GM21367 (cell line): Measurements from ENCODE around the gene SYNJ2.
"Not testable (repeated sequence)": the region's sequence is repeated elsewhere in the genome, so short reads cannot be mapped to it uniquely, and the experiment has no call there.

ENCODE experiments used
- ATAC-seq: cut with Tn5 transposase; IDR thresholded peaks from one replicate; pipeline ENCODE4 v1.9.1; 2021; ENCODE audit not compliant: unreplicated experiment

SYNJ2 gene

GRCh38 chr6:157954150-157955117 is 27.2 kb upstream of the SYNJ2 start:
- ATAC-seq = no peak

GRCh38 chr6:157955675-157956074 is 26.0 kb upstream of the SYNJ2 start:
- no peak for ATAC-seq

- no peak for ATAC-seq
These were observed 25.4 kb upstream of the SYNJ2 start for GRCh38 chr6:157956171-157956730.

- ATAC-seq = no peak
These were observed 22.0 kb upstream of the SYNJ2 start for GRCh38 chr6:157959451-157960227.

- ATAC-seq = no peak
These were observed 20.4 kb upstream of the SYNJ2 start for GRCh38 chr6:157961153-157961831.

- no peak for ATAC-seq
These were observed 19.7 kb upstream of the SYNJ2 start for GRCh38 chr6:157961832-157962575.

DNA sequence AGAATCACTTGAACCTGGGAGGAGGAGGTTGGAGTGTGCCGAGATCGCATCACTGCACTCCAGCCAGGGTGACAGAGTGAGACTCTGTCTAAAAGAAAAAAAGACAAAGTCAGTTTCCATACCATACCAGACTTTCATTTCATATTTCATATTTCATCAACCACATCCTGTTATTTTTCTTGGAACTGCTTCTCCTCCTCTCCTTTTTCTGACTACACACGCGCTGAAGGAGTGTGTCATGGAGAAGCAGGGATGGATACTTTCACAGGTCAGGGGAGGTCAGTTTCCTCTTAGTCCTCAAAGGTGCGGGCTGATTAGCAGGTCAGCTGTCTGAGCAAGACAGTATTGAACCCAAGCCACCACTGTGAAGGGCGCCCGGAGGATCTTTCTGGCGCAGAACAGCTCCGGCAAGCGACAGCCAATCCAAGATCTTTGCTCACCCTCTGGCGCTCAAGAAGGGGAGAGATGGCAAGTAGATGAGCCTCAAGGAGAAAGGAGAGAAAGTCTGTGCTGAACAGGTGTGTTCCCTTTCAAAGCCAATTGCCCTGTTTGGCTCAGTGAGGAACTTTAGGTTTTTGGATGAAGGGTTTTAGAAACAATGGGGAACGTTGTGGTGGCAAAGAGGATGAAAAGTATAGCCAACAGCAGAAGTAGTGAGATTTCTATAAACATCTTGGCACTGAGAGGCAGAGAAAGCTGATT is 18.9 kb upstream of the SYNJ2 start:
- ATAC-seq = no peak

DNA sequence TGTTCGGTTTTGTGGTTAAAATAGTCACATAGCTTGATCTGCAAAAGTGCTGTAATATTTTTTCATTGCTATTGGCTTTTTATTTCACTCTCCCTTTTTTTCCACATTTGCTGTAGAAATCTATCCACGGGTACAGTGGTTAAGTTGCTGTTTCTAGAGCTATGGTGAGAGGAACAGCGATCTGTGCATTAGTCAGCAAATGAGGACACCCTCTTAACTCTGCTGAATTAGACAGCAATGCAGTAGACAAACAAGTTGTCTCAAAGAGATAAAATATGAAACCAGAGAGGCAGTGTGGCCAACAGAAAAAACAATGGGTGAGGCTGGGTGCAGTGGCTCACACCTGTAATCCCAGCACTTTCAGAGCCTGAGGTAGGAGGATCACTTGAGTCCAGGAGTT is 17.6 kb upstream of the SYNJ2 start:
- ATAC-seq = no peak

DNA sequence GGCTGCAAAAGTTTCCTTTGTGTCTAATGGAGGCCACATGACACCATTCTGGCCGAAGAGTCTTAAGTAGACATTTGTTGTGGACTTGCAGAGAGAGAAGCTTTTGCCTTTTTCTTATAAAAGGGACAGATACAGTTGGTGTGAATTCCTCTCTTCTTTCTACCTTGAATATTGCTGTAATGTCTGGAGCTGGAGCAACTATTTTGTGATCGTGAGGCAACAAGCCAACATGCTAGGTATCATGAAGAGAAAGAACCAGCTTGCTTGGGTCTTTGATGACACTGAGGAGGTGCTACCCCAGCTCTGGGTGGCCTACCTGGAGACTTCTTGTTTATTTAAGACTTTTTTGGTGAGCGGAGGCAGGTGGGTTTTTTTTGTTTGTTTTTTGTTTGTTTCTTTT is 16.3 kb upstream of the SYNJ2 start:
- ATAC-seq = no peak

- no peak for ATAC-seq
These were observed 15.1 kb upstream of the SYNJ2 start for GRCh38 chr6:157966589-157966977.

DNA sequence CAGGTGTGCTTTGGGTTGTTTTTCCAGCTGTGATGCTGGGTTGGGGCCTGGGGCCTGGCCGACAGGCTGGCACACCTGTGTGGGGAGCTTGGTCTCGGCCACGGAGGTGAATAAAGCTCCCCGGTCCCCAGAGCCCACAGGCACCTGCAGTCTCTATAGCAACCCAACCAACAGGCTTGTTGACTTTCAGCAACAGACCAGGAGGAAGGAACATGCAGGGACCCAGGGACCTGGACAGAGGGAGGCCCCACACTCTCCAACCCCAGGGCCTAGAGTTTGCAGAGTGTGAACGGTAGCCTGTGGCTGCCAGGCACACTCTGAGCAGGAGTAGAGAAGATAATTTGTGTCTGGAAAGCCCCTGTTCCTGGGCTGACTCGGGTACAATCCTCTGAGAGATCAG is 14.6 kb upstream of the SYNJ2 start:
- ATAC-seq = no peak

DNA sequence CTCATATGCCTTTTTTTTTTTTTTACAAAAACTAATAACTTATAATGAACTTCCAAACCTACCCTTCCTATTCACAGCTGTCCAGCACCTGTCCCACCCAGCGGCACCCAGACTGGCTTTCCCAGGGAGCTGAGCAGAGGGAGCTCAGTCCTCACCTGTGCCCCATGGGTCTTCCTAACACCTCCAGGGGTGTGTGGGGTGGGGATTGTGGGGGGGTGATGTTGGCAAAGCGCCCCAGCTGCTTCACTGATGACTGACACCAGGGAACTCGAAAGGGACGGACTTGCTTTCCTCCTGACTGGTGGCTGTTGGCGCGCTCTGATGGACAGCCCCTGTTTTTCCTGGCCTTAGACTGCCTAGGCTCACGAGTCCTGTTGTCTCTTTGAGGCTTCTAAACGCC is 14.2 kb upstream of the SYNJ2 start:
- ATAC-seq = no peak

DNA sequence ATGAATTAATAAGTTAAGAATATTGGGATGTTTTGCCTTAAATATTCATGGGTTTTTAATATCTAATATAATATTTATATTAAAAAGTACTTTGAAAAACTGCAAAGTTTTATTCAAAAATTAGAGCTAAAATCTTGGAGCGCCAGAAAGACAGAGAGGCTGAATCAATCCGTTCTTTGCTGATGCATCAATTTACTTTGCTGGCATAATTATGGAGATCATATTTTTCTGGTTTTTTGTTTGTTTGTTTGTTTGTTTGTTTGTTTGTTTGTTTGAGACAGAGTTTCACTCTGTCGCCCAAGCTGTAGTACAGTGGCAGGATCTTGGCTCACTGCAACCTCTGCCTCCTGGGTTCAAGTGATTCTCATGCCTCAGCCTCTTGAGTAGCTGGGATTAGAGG is 9.5 kb upstream of the SYNJ2 start:
- ATAC-seq = not testable (repeated sequence)

DNA sequence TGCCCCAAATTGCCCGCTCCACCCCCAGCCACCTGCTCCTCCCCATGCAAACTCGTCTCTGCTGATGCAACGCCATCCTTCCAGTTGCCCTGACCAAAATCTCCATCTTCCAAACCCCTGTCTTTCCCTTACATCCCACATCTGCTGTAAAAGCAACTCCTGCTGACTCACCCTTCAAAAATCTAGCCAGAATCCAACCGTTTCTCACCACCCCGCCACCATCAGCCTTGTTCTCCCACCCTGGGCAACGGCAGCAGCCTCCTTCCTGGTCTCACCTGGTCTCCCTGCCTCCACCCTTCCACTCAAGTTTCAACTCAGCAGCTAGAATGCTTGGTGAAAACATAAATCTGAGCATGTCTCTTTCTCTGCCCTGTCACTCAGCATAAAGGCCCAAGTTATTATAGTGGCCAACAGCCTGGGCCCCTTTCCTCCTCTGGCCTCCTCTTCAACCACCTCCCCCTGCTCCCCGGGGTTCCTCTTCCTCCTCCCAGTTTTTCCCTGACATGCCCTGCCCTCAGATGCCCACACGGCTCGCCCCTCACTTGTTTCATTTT is 7.2 kb upstream of the SYNJ2 start:
- ATAC-seq = no peak

GRCh38 chr6:157974967-157975366 is 6.7 kb upstream of the SYNJ2 start:
- ATAC-seq = no peak

- ATAC-seq = no peak
These were observed 6.2 kb upstream of the SYNJ2 start for GRCh38 chr6:157975456-157975855.

GRCh38 chr6:157976345-157977175 is 5.1 kb upstream of the SYNJ2 start:
- ATAC-seq = no peak

DNA sequence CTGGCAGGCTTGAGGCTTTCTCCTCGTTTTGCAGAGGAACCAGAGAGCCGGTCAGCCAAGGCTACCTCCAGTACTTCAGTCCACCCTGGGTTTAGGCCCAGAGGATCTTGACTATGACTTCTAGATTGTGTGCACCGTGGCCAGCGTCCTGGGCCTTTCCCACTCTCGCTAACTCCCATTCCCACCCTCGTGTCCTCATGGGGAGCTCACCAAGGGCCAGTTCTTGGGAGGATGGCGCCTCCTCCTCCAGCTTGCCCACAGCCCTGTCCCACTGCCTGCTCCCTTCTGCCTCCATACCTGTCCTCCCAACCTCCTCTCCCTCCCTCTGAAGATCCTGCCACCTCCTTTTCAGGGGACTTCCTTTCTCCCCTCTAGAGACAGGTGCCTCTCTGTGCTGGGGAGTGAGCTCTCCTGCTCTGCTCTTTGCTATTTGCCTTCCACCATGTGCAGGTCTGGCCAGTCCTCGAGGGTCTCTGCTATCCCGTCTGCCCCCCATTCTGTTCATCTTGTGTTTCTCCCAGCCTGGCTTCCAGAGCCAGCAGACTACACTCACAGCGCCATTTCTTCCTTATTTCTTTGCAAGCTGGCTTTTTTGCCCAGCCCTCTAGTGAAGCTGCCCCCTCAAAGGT is 4.4 kb upstream of the SYNJ2 start:
- no peak for ATAC-seq
